ENCODE data around the gene RUNX1. TPM values are rescaled to one million over a fixed set of nuclear protein-coding genes. Genes with fewer than 3 reads are reported as not detected.

RUNX1 gene
- total and polyA plus RNA-seq, 4 experiments from 2014 or later: 6.0 to 96.3 (median 56.4) TPM

DNA sequence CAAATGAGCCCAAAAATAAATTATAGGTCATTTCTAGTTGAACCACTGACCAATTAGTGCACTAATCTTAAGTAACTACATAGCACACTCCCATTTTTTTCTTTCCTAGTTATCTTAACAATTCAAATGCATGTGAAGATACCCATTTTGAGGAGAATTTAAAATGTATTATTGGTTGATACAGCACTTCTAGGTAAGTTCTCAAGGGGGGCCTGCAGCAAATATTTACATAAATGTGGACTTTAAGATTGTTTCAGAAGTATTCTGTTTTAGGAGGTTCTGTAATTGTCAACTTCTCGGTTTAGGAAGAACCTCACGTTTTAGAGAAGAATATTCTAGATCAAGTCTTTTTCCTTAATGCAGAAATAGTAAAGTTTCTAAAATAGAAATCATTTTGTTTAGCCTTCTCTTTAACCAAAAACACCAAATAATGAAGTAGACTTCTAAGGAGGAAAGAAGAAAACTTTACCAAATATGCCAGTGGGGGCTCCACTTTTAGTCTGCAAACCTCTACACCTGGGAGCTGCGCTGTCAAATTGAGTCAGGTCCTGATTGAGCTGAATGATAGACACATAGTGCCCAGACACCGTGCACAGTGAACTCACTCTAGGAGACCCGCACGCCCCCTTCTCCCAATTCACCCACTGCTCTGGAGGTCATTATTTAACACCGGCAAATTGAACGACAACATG, 144.4 kb downstream of the RUNX1 start:
- Mint-ChIP-seq H3K27ac (peak overlapping the region in 3 of 7 donors; percentile 16 to 77 (median 66)), H3K4me3 (no peak overlapping the region), H3K9me3 (no peaks in the 10 kb centered on the region), H3K4me1 (peaks cover 43 to 62% (median 53%) of the 10 kb centered on the region in 4 donors), H3K27me3 (no peaks in the 10 kb centered on the region), H3K36me3 (peaks cover 1 to 6% of the 10 kb centered on the region in 2 donors)
- intact Hi-C loops (cut with micrococcal nuclease): no loop called here
- ChIA-PET CTCF (ENCODE audit: partially characterized antibody) (interaction anchor here (1.6 kb wide), 1 partner anchor 142 kb away, joined by 7 read pairs; no protein-coding TSS in a partner anchor), POLR2A (ENCODE audit: partially characterized antibody) (interaction anchor here (0.7 to 1.0 kb wide), 2 partner anchors 15 to 143 kb away, joined by 3 to 5 read pairs; no protein-coding TSS in a partner anchor)
- Histone ChIP-seq H3K4me3 (ENCODE audit: low read length in 2 of 2) (no peak overlapping the region), H3K36me3 (ENCODE audit: insufficient read depth, low read length) (no peaks in the 10 kb centered on the region), H3K27me3 (ENCODE audit: insufficient read depth, low read length) (no peaks in the 10 kb centered on the region), H3K4me1 (ENCODE audit: insufficient read depth, low read length) (peaks cover 55% of the 10 kb centered on the region), H3K27ac (ENCODE audit: low read depth, low read length) (no peak overlapping the region), H3K9me3 (ENCODE audit: control insufficient read depth in 1 of 2, low read length in 2 of 2) (no peaks in the 10 kb centered on the region)
- DNase-seq: no peak

DNA sequence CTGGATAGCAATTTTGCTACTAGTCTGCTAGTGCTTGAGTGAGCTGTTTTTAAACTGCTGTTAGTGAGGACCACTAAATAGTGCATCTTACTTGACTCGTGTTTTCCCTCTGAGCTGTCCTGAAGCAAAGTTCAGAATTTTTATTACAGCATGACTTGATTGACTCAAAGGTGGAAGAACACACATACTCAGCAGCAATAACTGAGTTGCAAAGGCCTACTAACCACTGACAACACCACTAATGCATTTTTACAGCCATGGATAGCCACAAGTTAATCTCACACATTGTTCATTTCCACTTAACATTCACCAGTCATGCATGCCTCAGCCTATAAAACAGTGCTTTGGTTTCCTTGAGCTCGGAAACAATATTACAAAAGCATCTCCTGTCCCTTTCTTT, 148.7 kb downstream of the RUNX1 start:
- Mint-ChIP-seq H3K9me3 (peaks cover 0 to 7% (median 0%) of the 10 kb centered on the region in 8 donors), H3K27me3 (no peaks in the 10 kb centered on the region), H3K4me3 (no peak overlapping the region), H3K36me3 (peaks cover 18 to 25% of the 10 kb centered on the region in 2 donors), H3K4me1 (peaks cover 31 to 45% (median 39%) of the 10 kb centered on the region in 4 donors), H3K27ac (no peak overlapping the region)
- ChIA-PET POLR2A (ENCODE audit: partially characterized antibody) (interaction anchor here (0.8 to 1.5 kb wide), 2 partner anchors 10 to 13 kb away, joined by 3 to 5 read pairs; no protein-coding TSS in a partner anchor), CTCF (ENCODE audit: partially characterized antibody) (interaction anchor here (1.1 to 1.6 kb wide), 3 partner anchors 8 to 47 kb away, joined by 3 to 5 read pairs (median 3); no protein-coding TSS in a partner anchor)
- Histone ChIP-seq H3K4me1 (ENCODE audit: insufficient read depth, low read length) (peaks cover 16% of the 10 kb centered on the region), H3K9me3 (ENCODE audit: control insufficient read depth in 1 of 2, low read length in 2 of 2) (no peaks in the 10 kb centered on the region), H3K27me3 (ENCODE audit: insufficient read depth, low read length) (no peaks in the 10 kb centered on the region), H3K36me3 (ENCODE audit: insufficient read depth, low read length) (no peaks in the 10 kb centered on the region), H3K4me3 (ENCODE audit: low read length in 2 of 2) (no peak overlapping the region), H3K27ac (ENCODE audit: low read depth, low read length) (no peak overlapping the region)
- intact Hi-C loops (cut with micrococcal nuclease): loop anchor here (2.0 kb wide), 1 partner anchor 14 kb away; no protein-coding TSS in a partner anchor
- no peak for DNase-seq

- Histone ChIP-seq H3K4me3 (ENCODE audit: low read length in 2 of 2) (no peak overlapping the region), H3K27me3 (ENCODE audit: insufficient read depth, low read length) (no peaks in the 10 kb centered on the region), H3K36me3 (ENCODE audit: insufficient read depth, low read length) (no peaks in the 10 kb centered on the region), H3K9me3 (ENCODE audit: control insufficient read depth in 1 of 2, low read length in 2 of 2) (no peaks in the 10 kb centered on the region), H3K4me1 (ENCODE audit: insufficient read depth, low read length) (peaks cover 14% of the 10 kb centered on the region), H3K27ac (ENCODE audit: low read depth, low read length) (no peak overlapping the region)
- Mint-ChIP-seq H3K9me3 (peaks cover 0 to 7% (median 0%) of the 10 kb centered on the region in 8 donors), H3K4me3 (no peak overlapping the region), H3K4me1 (peaks cover 33 to 45% (median 39%) of the 10 kb centered on the region in 4 donors), H3K27me3 (no peaks in the 10 kb centered on the region), H3K27ac (peak overlapping the region in 4 of 7 donors; percentile 1 to 54 (median 49)), H3K36me3 (peaks cover 19 to 25% of the 10 kb centered on the region in 2 donors)
- CTCF ChIA-PET (ENCODE audit: partially characterized antibody): interaction anchor here (1.0 to 1.6 kb wide), 3 partner anchors 10 to 48 kb away, joined by 3 to 5 read pairs (median 4); no protein-coding TSS in a partner anchor
- intact Hi-C loops (cut with micrococcal nuclease): loop anchor here (2.0 kb wide), 1 partner anchor 15 kb away; no protein-coding TSS in a partner anchor
- DNase-seq: no peak
- POLR2A ChIA-PET (ENCODE audit: partially characterized antibody): interaction anchor here (0.8 to 2.1 kb wide), 2 partner anchors 10 to 148 kb away, joined by 3 to 10 read pairs; no protein-coding TSS in a partner anchor
Measured at GRCh38 chr21:34899760-34900159, 149.3 kb downstream of the RUNX1 start.

- POLR2A ChIA-PET (ENCODE audit: partially characterized antibody): interaction anchor here (0.8 to 2.1 kb wide), 2 partner anchors 9 to 148 kb away, joined by 3 to 10 read pairs; no protein-coding TSS in a partner anchor
- peaks cover 19 to 25% of the 10 kb centered on the region in 2 donors for H3K36me3 Mint-ChIP-seq
- Histone ChIP-seq H3K36me3 (ENCODE audit: insufficient read depth, low read length) (no peaks in the 10 kb centered on the region), H3K4me1 (ENCODE audit: insufficient read depth, low read length) (peaks cover 14% of the 10 kb centered on the region), H3K9me3 (ENCODE audit: control insufficient read depth in 1 of 2, low read length in 2 of 2) (no peaks in the 10 kb centered on the region), H3K4me3 (ENCODE audit: low read length in 2 of 2) (no peak overlapping the region), H3K27me3 (ENCODE audit: insufficient read depth, low read length) (no peaks in the 10 kb centered on the region), H3K27ac (ENCODE audit: low read depth, low read length) (no peak overlapping the region)
- H3K27me3 Mint-ChIP-seq: no peaks in the 10 kb centered on the region
- peaks cover 0 to 7% (median 0%) of the 10 kb centered on the region in 8 donors for H3K9me3 Mint-ChIP-seq
- CTCF ChIA-PET (ENCODE audit: partially characterized antibody): interaction anchor here (1.0 to 1.6 kb wide), 5 partner anchors 9 to 48 kb away, joined by 3 to 5 read pairs (median 4); no protein-coding TSS in a partner anchor
- H3K4me3 Mint-ChIP-seq: no peak overlapping the region
- intact Hi-C loops (cut with micrococcal nuclease): no loop called here
- peak overlapping the region in 2 of 7 donors; percentile 46 to 54 for H3K27ac Mint-ChIP-seq
- DNase-seq: no peak
- H3K4me1 Mint-ChIP-seq: peaks cover 36 to 48% (median 43%) of the 10 kb centered on the region in 4 donors
Measured at GRCh38 chr21:34899302-34899701, 149.8 kb downstream of the RUNX1 start.

GRCh38 chr21:34897828-34898227, 151.3 kb downstream of the RUNX1 start:
- no peak for DNase-seq
- POLR2A ChIA-PET (ENCODE audit: partially characterized antibody): interaction anchor here (0.9 to 2.1 kb wide), 2 partner anchors 150 to 152 kb away, joined by 3 to 10 read pairs; partner anchors contain the start of gene RUNX1
- Histone ChIP-seq H3K4me1 (ENCODE audit: insufficient read depth, low read length) (peaks cover 28% of the 10 kb centered on the region), H3K9me3 (ENCODE audit: control insufficient read depth in 1 of 2, low read length in 2 of 2) (no peaks in the 10 kb centered on the region), H3K27me3 (ENCODE audit: insufficient read depth, low read length) (no peaks in the 10 kb centered on the region), H3K27ac (ENCODE audit: low read depth, low read length) (no peak overlapping the region), H3K4me3 (ENCODE audit: low read length in 2 of 2) (no peak overlapping the region), H3K36me3 (ENCODE audit: insufficient read depth, low read length) (no peaks in the 10 kb centered on the region)
- Mint-ChIP-seq H3K4me3 (no peak overlapping the region), H3K4me1 (peaks cover 43 to 63% (median 51%) of the 10 kb centered on the region in 4 donors), H3K36me3 (peaks cover 19 to 25% of the 10 kb centered on the region in 2 donors), H3K27me3 (no peaks in the 10 kb centered on the region), H3K9me3 (peaks cover 0 to 7% (median 0%) of the 10 kb centered on the region in 8 donors), H3K27ac (peak overlapping the region in 2 of 7 donors; percentile 35 to 39)
- CTCF ChIA-PET (ENCODE audit: partially characterized antibody): interaction anchor here (0.9 kb wide), 1 partner anchor 128 kb away, joined by 3 read pairs; no protein-coding TSS in a partner anchor
- intact Hi-C loops (cut with micrococcal nuclease): loop anchor here (2.0 kb wide), 1 partner anchor 77 kb away; no protein-coding TSS in a partner anchor

DNA sequence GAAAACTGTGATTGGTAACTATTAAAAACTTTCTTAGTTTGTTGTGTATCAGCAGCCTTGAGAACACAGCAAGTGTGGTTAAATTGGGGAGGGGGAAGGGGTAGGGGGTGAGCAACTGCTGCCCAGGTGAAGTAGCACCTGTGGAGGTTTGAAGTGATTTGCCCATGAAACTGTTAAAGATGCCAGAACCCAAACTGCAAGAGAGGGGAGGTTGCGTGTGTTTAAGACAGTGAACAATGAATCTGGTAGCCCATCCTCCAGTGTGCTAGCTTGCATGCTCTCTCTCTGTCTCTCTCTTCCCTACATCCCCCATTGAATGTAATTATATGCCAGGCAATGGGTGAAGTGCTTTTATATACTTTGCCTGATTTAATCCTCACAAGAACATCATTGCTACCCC, 154.7 kb downstream of the RUNX1 start:
- no peaks in the 10 kb centered on the region for H3K27me3 Mint-ChIP-seq
- POLR2A ChIA-PET (ENCODE audit: partially characterized antibody): interaction anchor here (13.4 kb wide), 1 partner anchor 153 kb away, joined by 280 read pairs; the partner anchor contains the start of gene RUNX1
- peaks cover 41 to 67% (median 51%) of the 10 kb centered on the region in 4 donors for H3K4me1 Mint-ChIP-seq
- Histone ChIP-seq H3K27me3 (ENCODE audit: insufficient read depth, low read length) (no peaks in the 10 kb centered on the region), H3K36me3 (ENCODE audit: insufficient read depth, low read length) (no peaks in the 10 kb centered on the region), H3K9me3 (ENCODE audit: control insufficient read depth in 1 of 2, low read length in 2 of 2) (no peaks in the 10 kb centered on the region), H3K4me1 (ENCODE audit: insufficient read depth, low read length) (peaks cover 48% of the 10 kb centered on the region), H3K4me3 (ENCODE audit: low read length in 2 of 2) (no peak overlapping the region), H3K27ac (ENCODE audit: low read depth, low read length) (no peak overlapping the region)
- intact Hi-C loops (cut with micrococcal nuclease): no loop called here
- peak in 1 of 5 donors; percentile 33 for DNase-seq
- peak overlapping the region in 2 of 8 donors; percentile 27 to 40 for H3K4me3 Mint-ChIP-seq
- H3K27ac Mint-ChIP-seq: peak overlapping the region; percentile 27 to 90 (median 60)
- H3K36me3 Mint-ChIP-seq: peaks cover 12 to 21% of the 10 kb centered on the region in 2 donors
- peaks cover 0 to 7% (median 0%) of the 10 kb centered on the region in 8 donors for H3K9me3 Mint-ChIP-seq
- CTCF ChIA-PET (ENCODE audit: partially characterized antibody): interaction anchor here (3.0 kb wide), 1 partner anchor 80 kb away, joined by 11 read pairs; no protein-coding TSS in a partner anchor
